Measurements from ENCODE around the gene ERG. TPM values are rescaled to one million over a fixed set of nuclear protein-coding genes. Genes with fewer than 3 reads are reported as not detected.

Gene ERG
- total RNA-seq, 4 donors from 2014 or later: 3.7 to 13.3 (median 10.6) TPM

- no peak for DNase-seq (ENCODE audit: extremely low spot score)
- Histone ChIP-seq H3K4me1 (no peaks in the 10 kb centered on the region), H3K4me3 (no peak overlapping the region), H3K9me3 (no peaks in the 10 kb centered on the region), H3K36me3 (peaks cover 0 to 14% (median 0%) of the 10 kb centered on the region in 4 donors), H3K27ac (replicated peaks in 1 of 4) (no peak overlapping the region), H3K27me3 (peaks cover 0 to 9% (median 0%) of the 10 kb centered on the region in 4 donors)
- no peak for TF ChIP-seq CTCF (IDR thresholded peaks at IDR 0.05)
- no peak for TF ChIP-seq EP300 (IDR thresholded peaks at IDR 0.05)
- TF ChIP-seq POLR2A (IDR thresholded peaks at IDR 0.05; ENCODE audit: low read depth): no peak
- no peak for TF ChIP-seq POLR2AphosphoS5 (IDR thresholded peaks at IDR 0.05)
- intact Hi-C loops (cut with DNase I): no loop called here
- WGBS: 65% methylated on average over 6 of the region's 6 CpGs
Observed at GRCh38 chr21:38402795-38403194, 95.5 kb downstream of the ERG start.

GRCh38 chr21:38402291-38402690, 96.0 kb downstream of the ERG start:
- Histone ChIP-seq H3K4me1 (no peaks in the 10 kb centered on the region), H3K9me3 (no peaks in the 10 kb centered on the region), H3K4me3 (no peak overlapping the region), H3K36me3 (peaks cover 0 to 14% (median 0%) of the 10 kb centered on the region in 4 donors), H3K27ac (replicated peaks in 1 of 4) (no peak overlapping the region), H3K27me3 (peaks cover 0 to 9% (median 0%) of the 10 kb centered on the region in 4 donors)
- TF ChIP-seq CTCF (IDR thresholded peaks at IDR 0.05) (no peak), EP300 (IDR thresholded peaks at IDR 0.05) (no peak), POLR2AphosphoS5 (IDR thresholded peaks at IDR 0.05) (no peak), POLR2A (IDR thresholded peaks at IDR 0.05; ENCODE audit: low read depth) (no peak)
- intact Hi-C loops (cut with DNase I): no loop called here
- 91% methylated on average over 11 of the region's 11 CpGs for WGBS
- no peak for DNase-seq (ENCODE audit: extremely low spot score)

- Histone ChIP-seq H3K9me3 (no peaks in the 10 kb centered on the region), H3K36me3 (peaks cover 0 to 14% (median 0%) of the 10 kb centered on the region in 4 donors), H3K4me1 (no peaks in the 10 kb centered on the region), H3K27me3 (peaks cover 0 to 9% (median 0%) of the 10 kb centered on the region in 4 donors), H3K27ac (replicated peaks in 1 of 4) (no peak overlapping the region), H3K4me3 (no peak overlapping the region)
- 61% methylated on average over 12 of the region's 12 CpGs for WGBS
- no peak for DNase-seq (ENCODE audit: extremely low spot score)
- TF ChIP-seq POLR2AphosphoS5 (IDR thresholded peaks at IDR 0.05) (no peak), POLR2A (IDR thresholded peaks at IDR 0.05; ENCODE audit: low read depth) (no peak), EP300 (IDR thresholded peaks at IDR 0.05) (no peak), CTCF (IDR thresholded peaks at IDR 0.05) (no peak)
- intact Hi-C loops (cut with DNase I): no loop called here
Observed at GRCh38 chr21:38401191-38401926, 96.9 kb downstream of the ERG start.

GRCh38 chr21:38400195-38400919, 97.9 kb downstream of the ERG start:
- Histone ChIP-seq H3K4me3 (no peak overlapping the region), H3K9me3 (no peaks in the 10 kb centered on the region), H3K27me3 (peaks cover 0 to 13% (median 0%) of the 10 kb centered on the region in 4 donors), H3K4me1 (no peaks in the 10 kb centered on the region), H3K27ac (replicated peaks in 1 of 4) (no peak overlapping the region), H3K36me3 (peaks cover 0 to 14% (median 0%) of the 10 kb centered on the region in 4 donors)
- 83% methylated on average over 12 of the region's 13 CpGs for WGBS
- TF ChIP-seq EP300 (IDR thresholded peaks at IDR 0.05) (no peak), CTCF (IDR thresholded peaks at IDR 0.05) (no peak), POLR2AphosphoS5 (IDR thresholded peaks at IDR 0.05) (no peak), POLR2A (IDR thresholded peaks at IDR 0.05; ENCODE audit: low read depth) (no peak)
- intact Hi-C loops (cut with DNase I): no loop called here
- DNase-seq (ENCODE audit: extremely low spot score): no peak

Data from esophagus muscularis mucosa (tissue), 4 donors.